Neuronal stem cell (in vitro differentiated cells): ENCODE results near the gene UBXN6.

Source experiments
- DNase-seq: peaks from one replicate; pipeline ENCODE4 v3.0.0-alpha.2; 2013; ENCODE audit warnings: low spot score
- H2AFZ ChIP-seq: one replicate; pipeline ENCODE4 v1.6.1; 2013; ENCODE audit warnings: mild to moderate bottlenecking, low read length, inconsistent platforms
- H2AK5ac ChIP-seq: 2 replicates; pipeline ENCODE4 v1.6.1; 2013; ENCODE audit warnings: low read depth, mild to moderate bottlenecking, inconsistent platforms, low read length, moderate library complexity, mixed read lengths
- H2BK120ac ChIP-seq: 2 replicates; pipeline ENCODE4 v1.6.1; 2013; ENCODE audit warnings: low read depth, mild to moderate bottlenecking, inconsistent platforms, low read length, moderate library complexity, mixed read lengths
- H2BK12ac ChIP-seq: one replicate; pipeline ENCODE4 v1.6.1; 2013; ENCODE audit warnings: low read length, inconsistent platforms
- H2BK15ac ChIP-seq: 2 replicates; pipeline ENCODE4 v1.6.1; 2013; ENCODE audit warnings: mild to moderate bottlenecking, low read length, inconsistent platforms, mixed read lengths
- H2BK5ac ChIP-seq: one replicate; pipeline ENCODE4 v1.6.1; 2013; ENCODE audit warnings: inconsistent platforms, mild to moderate bottlenecking, low read length, moderate library complexity
- H3K14ac ChIP-seq: one replicate; pipeline ENCODE4 v1.6.1; 2013; ENCODE audit warnings: low read length, inconsistent platforms
- H3K18ac ChIP-seq: 2 replicates; pipeline ENCODE4 v1.6.1; 2013; ENCODE audit warnings: low read length, inconsistent platforms
- H3K23ac ChIP-seq: 2 replicates; pipeline ENCODE4 v1.6.1; 2013; ENCODE audit warnings: low read depth, mild to moderate bottlenecking, mixed read lengths, low read length, inconsistent platforms; ENCODE audit not compliant: poor library complexity
- H3K27ac ChIP-seq: replicated peaks from 3 replicates; pipeline ENCODE4 v1.5.1; 2013; ENCODE audit warnings: low read length, inconsistent platforms
- H3K27me3 ChIP-seq, 3 experiments: 2 replicates each; pipeline ENCODE4 v1.6.1; 2013; ENCODE audit warnings: low read length in 3 of 3, mild to moderate bottlenecking in 2 of 3, inconsistent platforms in 1 of 3, low read depth in 1 of 3, mixed read lengths in 1 of 3, moderate library complexity in 1 of 3; ENCODE audit not compliant: control insufficient read depth in 3 of 3, insufficient read depth in 3 of 3
- H3K36me3 ChIP-seq, 2 donors: replicated peaks in 1 of 2; 2 replicates each; pipeline ENCODE4 v1.6.1; 2013; ENCODE audit warnings: low read length in 2 of 2; ENCODE audit not compliant: control insufficient read depth in 2 of 2, insufficient read depth in 2 of 2
- H3K4ac ChIP-seq: 2 replicates; pipeline ENCODE4 v1.6.1; 2013; ENCODE audit warnings: inconsistent platforms, mild to moderate bottlenecking, low read length, moderate library complexity
- H3K4me1 ChIP-seq, 2 donors: 1 replicate in 1 of 2; 2 replicates in 1 of 2; pipeline ENCODE4 v1.6.1; 2013; ENCODE audit warnings: low read length in 2 of 2, low read depth in 1 of 2; ENCODE audit not compliant: control insufficient read depth in 2 of 2, insufficient read depth in 1 of 2
- H3K4me2 ChIP-seq: one replicate; pipeline ENCODE4 v1.6.1; 2013; ENCODE audit warnings: mild to moderate bottlenecking, low read length, inconsistent platforms; ENCODE audit not compliant: insufficient read depth, poor library complexity, severe bottlenecking
- H3K4me3 ChIP-seq, 2 donors: 2 replicates each; pipeline ENCODE4 v1.5.1; 2013; ENCODE audit warnings: low read length in 2 of 2, mild to moderate bottlenecking in 2 of 2, inconsistent platforms in 1 of 2, moderate library complexity in 1 of 2
- H3K79me1 ChIP-seq: one replicate; pipeline ENCODE4 v1.6.1; 2013; ENCODE audit warnings: low read depth, mild to moderate bottlenecking, inconsistent platforms, low read length, moderate library complexity
- H3K9ac ChIP-seq: one replicate; pipeline ENCODE4 v1.6.1; 2013; ENCODE audit warnings: mild to moderate bottlenecking, low read depth, low read length, inconsistent platforms; ENCODE audit not compliant: poor library complexity
- H3K9me3 ChIP-seq, 2 donors: replicated peaks in 1 of 2; 2 replicates each; pipeline versions ENCODE3 to v1.6.1; 2013; ENCODE audit warnings: low read length in 2 of 2, mild to moderate bottlenecking in 2 of 2, inconsistent platforms in 1 of 2, low read depth in 1 of 2, mixed read lengths in 1 of 2, moderate library complexity in 1 of 2; ENCODE audit not compliant: control insufficient read depth in 2 of 2, insufficient read depth in 1 of 2
- H4K8ac ChIP-seq: one replicate; pipeline ENCODE4 v1.6.1; 2013; ENCODE audit warnings: low read depth, mild to moderate bottlenecking, inconsistent platforms, low read length, moderate library complexity
- H4K91ac ChIP-seq: one replicate; pipeline ENCODE4 v1.6.1; 2013; ENCODE audit warnings: low read length, low read depth, mild to moderate bottlenecking, inconsistent platforms; ENCODE audit not compliant: poor library complexity
- WGBS, 2 donors: extraction: QIAGEN DNeasy Blood & Tissue Kit; methylation state at CpG; one replicate each; pipeline ENCODE4 v1.1.7; 2013; ENCODE audit warnings: missing lambda C conversion rate in 2 of 2, mixed read lengths in 1 of 2; ENCODE audit not compliant: insufficient read length in 2 of 2, insufficient replicate concordance in 1 of 2; ENCODE audit errors: extremely low coverage in 2 of 2; 5-methylcytosine and 5-hydroxymethylcytosine counted together

Gene UBXN6

GRCh38 chr19:4482721-4483364 is 25.2 kb upstream of the UBXN6 start:
- no peak overlapping the region for H3K4ac ChIP-seq
- H3K9me3 ChIP-seq = no peaks in the 10 kb centered on the region
- no peak overlapping the region for H3K4me3 ChIP-seq
- no peak overlapping the region for H3K27ac ChIP-seq
- H3K79me1 ChIP-seq = peaks cover 8% of the 10 kb centered on the region
- H2BK5ac ChIP-seq = no peak overlapping the region
- H2BK120ac ChIP-seq = no peak overlapping the region
- no peak overlapping the region for H2AFZ ChIP-seq
- H3K9ac ChIP-seq = peak overlapping the region; percentile 81
- H3K23ac ChIP-seq = no peak overlapping the region
- H2BK15ac ChIP-seq = no peak overlapping the region
- H3K27me3 ChIP-seq = no peaks in the 10 kb centered on the region
- WGBS, 2 donors = no CpG with 5 or more reads among the region's 35 CpGs
- H3K14ac ChIP-seq = no peak overlapping the region
- DNase-seq = no peak
- H2BK12ac ChIP-seq = no peak overlapping the region
- H4K8ac ChIP-seq = no peak overlapping the region
- no peak overlapping the region for H3K4me2 ChIP-seq
- H3K36me3 ChIP-seq = peaks cover 21 to 55% of the 10 kb centered on the region in 2 donors
- no peak overlapping the region for H4K91ac ChIP-seq
- H3K4me1 ChIP-seq = no peaks in the 10 kb centered on the region
- H2AK5ac ChIP-seq = no peak overlapping the region
- H3K18ac ChIP-seq = no peak overlapping the region

GRCh38 chr19:4477034-4477801 is 19.6 kb upstream of the UBXN6 start:
- peaks cover 8 to 10% of the 10 kb centered on the region in 2 donors for H3K4me1 ChIP-seq
- no peak overlapping the region for H3K4ac ChIP-seq
- no peak overlapping the region for H4K8ac ChIP-seq
- H2AFZ ChIP-seq = no peak overlapping the region
- H3K79me1 ChIP-seq = peaks cover 18% of the 10 kb centered on the region
- H3K27ac ChIP-seq = no peak overlapping the region
- no peak overlapping the region for H3K9ac ChIP-seq
- H3K9me3 ChIP-seq = peaks cover 0 to 2% of the 10 kb centered on the region in 2 donors
- H4K91ac ChIP-seq = no peak overlapping the region
- no peak overlapping the region for H3K4me3 ChIP-seq
- peaks cover 26 to 48% of the 10 kb centered on the region in 2 donors for H3K36me3 ChIP-seq
- H3K27me3 ChIP-seq = no peaks in the 10 kb centered on the region
- H2AK5ac ChIP-seq = no peak overlapping the region
- H3K18ac ChIP-seq = no peak overlapping the region
- H3K4me2 ChIP-seq = no peak overlapping the region
- no peak for DNase-seq
- WGBS, 2 donors = no CpG with 5 or more reads among the region's 16 CpGs
- H3K14ac ChIP-seq = no peak overlapping the region
- no peak overlapping the region for H2BK12ac ChIP-seq
- no peak overlapping the region for H2BK5ac ChIP-seq
- H3K23ac ChIP-seq = no peak overlapping the region
- H2BK15ac ChIP-seq = no peak overlapping the region
- H2BK120ac ChIP-seq = no peak overlapping the region

GRCh38 chr19:4474514-4475022 is 17.0 kb upstream of the UBXN6 start:
- Histone ChIP-seq H3K23ac (no peak overlapping the region), H2AK5ac (peak overlapping the region; percentile 91), H3K79me1 (peaks cover 16% of the 10 kb centered on the region), H3K9me3 (peaks cover 0 to 2% of the 10 kb centered on the region in 2 donors), H3K18ac (peak overlapping the region; percentile 20), H3K4ac (no peak overlapping the region), H3K36me3 (peaks cover 22 to 38% of the 10 kb centered on the region in 2 donors), H2BK5ac (peak overlapping the region; percentile 7), H3K4me1 (peaks cover 8 to 10% of the 10 kb centered on the region in 2 donors), H2BK15ac (no peak overlapping the region), H2AFZ (peak overlapping the region; percentile 66), H3K4me2 (peak overlapping the region; percentile 88), H4K8ac (no peak overlapping the region), H2BK120ac (no peak overlapping the region), H3K27me3 (no peaks in the 10 kb centered on the region), H3K9ac (peak overlapping the region; percentile 61), H3K27ac (peak overlapping the region; percentile 77), H4K91ac (no peak overlapping the region), H3K4me3 (peak overlapping the region; percentile 75 to 84), H3K14ac (no peak overlapping the region), H2BK12ac (no peak overlapping the region)
- WGBS, 2 donors = no CpG with 5 or more reads among the region's 13 CpGs
- peak; percentile 77 for DNase-seq
